Hippocampal formation (tissue), 2 donors: ENCODE data around the gene JHY.
"Not testable (repeated sequence)": the region's sequence is repeated elsewhere in the genome, so short reads cannot be mapped to it uniquely, and the experiment has no call there.

Experiments used
- DNase-seq, 2 donors: peaks; one replicate each; lab custom pipeline; 2025; lab: John Stamatoyannopoulos, UW

JHY gene

GRCh38 chr11:122882189-122882856, at the start of gene JHY:
Gene JHY (plus strand): TSS chr11:122882759. CDS start chr11:122885850, 3,091 bp downstream.
- no peak for DNase-seq

- DNase-seq = no peak
Measured at GRCh38 chr11:122833846-122834464, 48.6 kb upstream of the JHY start.

GRCh38 chr11:122836916-122837315, 45.6 kb upstream of the JHY start:
- no peak for DNase-seq

- DNase-seq = no peak
Measured at GRCh38 chr11:122837528-122838346, 44.8 kb upstream of the JHY start.

GRCh38 chr11:122843281-122844141, 39.0 kb upstream of the JHY start:
- no peak for DNase-seq

- DNase-seq = no peak
Measured at GRCh38 chr11:122847466-122847865, 35.1 kb upstream of the JHY start.

- DNase-seq = no peak
Measured at GRCh38 chr11:122848186-122848585, 34.4 kb upstream of the JHY start.

- no peak for DNase-seq
Measured at GRCh38 chr11:122850076-122850631, 32.4 kb upstream of the JHY start.

GRCh38 chr11:122851366-122851966, 31.1 kb upstream of the JHY start:
- no peak for DNase-seq

- no peak for DNase-seq
Measured at GRCh38 chr11:122852074-122852795, 30.3 kb upstream of the JHY start.

- DNase-seq = no peak
Measured at GRCh38 chr11:122852796-122853160, 29.8 kb upstream of the JHY start.

GRCh38 chr11:122853261-122853660, 29.3 kb upstream of the JHY start:
- DNase-seq = no peak

GRCh38 chr11:122853971-122854446, 28.6 kb upstream of the JHY start:
- peak in 1 of 2 donors; percentile 78 for DNase-seq

GRCh38 chr11:122861631-122862030, 20.9 kb upstream of the JHY start:
- DNase-seq = no peak

- DNase-seq = no peak
Measured at GRCh38 chr11:122862091-122862490, 20.5 kb upstream of the JHY start.

GRCh38 chr11:122863154-122863553, 19.4 kb upstream of the JHY start:
- DNase-seq = not testable (repeated sequence)

GRCh38 chr11:122863704-122864326, 18.7 kb upstream of the JHY start:
- peak in 1 of 2 donors; percentile 38 for DNase-seq

GRCh38 chr11:122864386-122865115, 18.0 kb upstream of the JHY start:
- DNase-seq = no peak

- DNase-seq = no peak
Measured at GRCh38 chr11:122869622-122870021, 12.9 kb upstream of the JHY start.
